Hematopoietic multipotent progenitor cell treated with erythropoietin and hydrocortisone succinate and interleukin-3 and kit ligand, for 6 days (in vitro differentiated cells): ENCODE measurements around the gene HAUS3.
"Not testable (repeated sequence)": the region's sequence is repeated elsewhere in the genome, so short reads cannot be mapped to it uniquely, and the experiment has no call there.

Experiments
- DNase-seq: peaks from one replicate; pipeline ENCODE4 v3.0.0-alpha.2; 2015

The HAUS3 gene

DNA sequence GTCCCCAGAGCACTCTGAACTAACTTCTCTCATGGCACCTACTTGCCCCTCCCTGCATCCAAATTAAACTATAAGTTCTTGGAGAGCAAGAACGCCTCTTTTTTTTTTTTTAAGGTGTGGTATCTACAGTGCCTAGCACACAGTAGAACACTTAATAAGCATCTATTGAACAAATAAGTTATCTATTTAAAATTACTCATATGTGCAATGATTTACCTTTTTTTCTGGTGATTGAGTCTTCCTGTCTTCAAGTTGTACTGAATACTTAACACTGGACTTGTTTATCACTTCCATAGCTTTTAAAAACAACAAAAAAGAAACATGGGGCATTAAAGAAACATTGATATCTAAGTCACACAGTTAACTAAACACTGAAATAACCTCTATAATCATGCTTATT is 29.1 kb downstream of the HAUS3 start:
- DNase-seq = no peak

DNA sequence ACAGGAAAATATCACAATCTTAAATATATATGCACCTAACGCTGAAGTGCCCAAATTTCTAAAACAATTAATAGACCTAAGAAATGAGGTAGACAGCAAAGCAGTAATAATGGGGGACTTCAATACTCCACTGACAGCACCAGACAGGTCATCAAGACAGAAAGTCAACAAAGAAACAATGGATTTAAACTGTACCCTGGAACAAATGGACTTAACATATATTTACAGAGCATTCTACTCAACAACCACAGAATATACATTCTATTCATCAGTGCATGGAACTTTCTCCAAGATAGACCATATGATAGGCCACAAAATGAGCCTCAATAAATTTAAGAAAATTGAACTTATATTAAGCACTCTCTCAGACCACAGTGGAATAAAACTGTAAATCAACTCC is 39.1 kb downstream of the HAUS3 start:
- DNase-seq = not testable (repeated sequence)

DNA sequence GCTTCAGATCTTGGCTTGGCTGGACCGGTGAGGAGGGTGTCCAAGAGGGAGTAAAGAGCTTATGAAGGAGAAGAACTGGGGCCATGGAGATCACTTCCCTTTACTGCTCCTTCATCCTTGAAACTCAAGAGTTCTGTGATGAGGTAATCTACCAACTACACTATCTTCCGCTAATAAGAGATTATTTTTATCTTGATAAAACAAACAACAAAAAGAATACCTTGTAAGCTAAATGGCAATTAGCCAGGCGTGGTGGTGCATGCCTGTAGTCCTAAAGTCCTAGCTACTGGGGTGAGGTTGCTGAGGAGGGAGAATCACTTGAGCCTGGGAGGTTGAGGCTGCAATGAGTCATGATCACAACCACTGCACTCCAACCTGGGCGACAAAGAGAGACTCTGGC is 47.4 kb downstream of the HAUS3 start:
- no peak for DNase-seq

DNA sequence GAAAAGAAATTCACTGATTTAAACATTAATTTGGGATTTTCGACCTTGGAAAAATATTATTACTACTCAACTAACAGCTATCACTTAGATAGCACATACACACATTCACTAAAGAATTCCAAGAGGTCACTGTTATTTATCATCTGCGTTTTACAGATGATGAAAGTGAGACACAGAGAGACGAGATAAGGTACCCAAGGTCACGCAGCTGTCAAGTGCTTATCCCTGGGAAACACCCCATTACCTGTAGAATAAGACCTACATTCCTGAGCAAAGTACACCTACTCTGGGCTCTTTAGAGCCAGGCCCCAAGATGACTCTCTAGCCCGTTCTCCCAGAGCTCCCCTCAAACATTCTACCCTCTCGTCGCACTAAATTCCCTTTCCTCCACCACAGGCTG is 48.6 kb downstream of the HAUS3 start:
- DNase-seq = no peak

DNA sequence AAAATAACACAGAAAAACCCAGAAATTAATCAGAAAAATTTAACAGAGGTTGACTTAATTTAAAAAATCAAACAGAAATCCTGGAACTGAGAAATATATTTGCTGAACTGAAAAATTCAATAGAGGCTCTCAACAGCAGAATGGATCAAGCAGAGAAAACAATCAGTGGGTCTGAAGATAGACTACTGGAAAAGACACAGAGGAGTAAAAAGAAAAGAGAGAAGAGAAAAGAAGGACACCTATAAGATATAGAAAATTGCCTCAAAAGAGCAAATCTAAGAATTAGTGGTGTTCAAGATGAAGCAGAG is 55.1 kb downstream of the HAUS3 start:
- no peak for DNase-seq

DNA sequence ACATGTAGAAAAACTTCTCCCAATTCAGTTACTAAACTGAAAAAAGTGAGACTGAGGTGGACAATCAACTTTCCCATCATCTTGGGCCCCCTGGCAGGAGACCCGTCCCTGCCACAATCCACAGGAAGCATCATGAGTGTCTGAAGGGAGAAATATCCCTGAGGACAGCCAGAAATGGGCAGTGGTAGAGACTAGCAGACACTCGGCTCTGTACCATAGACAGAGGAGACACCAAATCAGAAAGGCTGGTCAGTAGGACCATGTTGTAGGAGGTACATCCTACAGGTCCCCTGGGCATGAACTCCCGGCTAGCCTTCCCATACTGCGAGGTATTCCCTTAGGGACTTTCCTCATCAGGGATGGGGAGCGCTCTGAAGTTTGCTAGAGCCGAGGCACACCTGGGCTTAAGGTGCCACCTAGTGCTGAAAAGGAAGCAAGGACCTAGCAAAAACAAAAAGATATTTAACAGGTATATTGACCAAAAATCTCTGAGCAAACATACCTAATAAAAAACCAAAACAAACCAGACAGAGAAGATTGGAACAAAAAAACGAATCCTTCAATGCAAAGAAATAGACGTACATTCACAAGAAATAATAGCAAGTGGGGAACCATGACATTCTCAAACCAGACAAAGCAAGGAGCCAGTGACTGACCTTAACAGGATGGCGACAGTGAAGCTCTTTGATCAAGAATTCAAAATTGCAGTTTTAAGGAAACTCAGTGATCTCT is 55.6 kb downstream of the HAUS3 start:
- DNase-seq = no peak

DNA sequence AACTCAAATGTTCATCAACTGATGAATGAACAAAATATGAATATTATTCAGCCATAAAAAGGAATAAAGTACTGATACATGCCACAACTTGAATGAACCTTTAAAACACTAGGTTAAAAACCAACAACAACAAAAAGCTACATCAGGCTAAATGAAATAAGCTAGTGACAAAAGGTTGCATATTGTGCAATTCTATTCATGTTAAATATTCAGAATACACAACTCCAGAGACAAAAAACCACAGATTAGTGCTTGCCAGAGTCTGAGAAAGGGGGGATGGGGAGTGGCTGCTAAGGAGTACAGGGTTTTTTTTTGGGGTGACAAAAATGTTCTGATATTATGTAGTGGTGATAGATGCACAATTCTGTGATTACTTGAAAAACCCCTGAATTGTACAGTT is 58.5 kb downstream of the HAUS3 start:
- no peak for DNase-seq

DNA sequence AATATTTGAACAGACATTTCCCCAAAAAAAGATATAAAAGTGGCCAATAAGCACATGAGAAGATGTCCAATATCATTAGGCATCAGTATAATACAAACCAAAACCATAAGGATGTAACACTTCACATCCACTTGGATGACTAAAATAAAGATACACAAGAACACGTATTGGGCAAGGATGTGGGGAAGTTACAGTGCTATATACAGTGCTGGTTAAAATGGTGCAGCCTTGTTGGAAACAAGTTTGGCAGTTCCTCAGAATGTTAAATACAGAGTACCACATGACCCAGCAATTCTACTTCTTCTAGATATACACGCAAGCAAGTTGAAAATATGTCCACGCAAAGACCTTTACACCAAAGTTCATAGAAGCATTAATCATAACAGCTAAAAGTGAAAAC is 58.9 kb downstream of the HAUS3 start:
- no peak for DNase-seq

DNA sequence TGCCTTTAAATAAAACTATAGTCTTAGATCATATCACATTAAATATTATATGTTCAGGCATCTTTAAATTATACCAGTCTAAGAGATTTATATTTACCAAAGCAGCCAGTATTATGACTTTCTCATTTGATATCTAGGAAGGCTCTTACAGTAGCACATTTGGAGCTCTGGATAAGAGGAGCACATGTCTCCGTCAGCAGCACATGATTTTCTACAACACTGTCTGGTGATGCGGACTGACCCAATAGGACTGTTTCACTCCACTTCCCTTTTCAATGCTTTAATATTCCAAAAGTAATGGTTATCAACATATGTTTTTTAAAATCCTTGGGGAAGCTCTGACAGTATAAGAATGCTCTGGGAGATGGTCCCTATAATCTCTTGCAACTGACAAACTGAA is 61.5 kb downstream of the HAUS3 start:
- no peak for DNase-seq

DNA sequence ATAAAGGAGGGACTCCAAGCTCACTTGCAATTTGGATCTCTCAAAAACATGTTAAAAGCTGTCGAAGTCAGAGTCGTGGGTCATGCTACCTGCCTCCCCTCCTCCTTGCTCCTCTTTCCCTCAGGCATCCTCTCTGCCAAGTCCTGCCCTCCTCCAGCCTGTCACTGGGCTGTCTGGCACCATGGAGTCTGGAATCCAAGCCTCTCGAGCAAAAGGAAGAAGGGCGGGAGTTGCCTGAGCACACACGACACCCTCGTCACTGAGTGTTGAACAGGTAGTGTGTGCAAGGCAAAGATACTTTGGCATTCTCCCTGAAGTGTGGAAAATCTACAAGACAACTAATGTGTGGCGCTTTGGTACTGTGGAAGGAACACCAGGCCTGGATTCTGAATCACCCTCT is 62.2 kb downstream of the HAUS3 start:
- DNase-seq = no peak

DNA sequence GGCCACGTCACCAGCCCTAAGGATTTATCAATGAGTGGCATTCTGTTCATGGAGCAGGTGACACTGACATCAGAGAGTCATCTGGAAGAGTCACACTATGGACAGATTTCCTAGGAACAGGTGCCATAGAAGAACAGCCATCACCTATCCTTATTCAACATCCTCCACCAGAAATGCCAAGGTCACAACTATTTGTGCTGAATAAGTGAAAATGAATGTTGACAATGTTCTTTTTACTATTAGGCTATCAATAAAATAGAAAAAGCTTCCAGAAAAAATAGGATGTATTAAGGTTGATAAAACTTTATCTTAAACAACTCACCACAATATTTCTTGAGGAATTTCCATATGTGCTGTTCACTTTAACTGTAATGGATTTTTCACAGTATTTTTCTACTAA is 62.9 kb downstream of the HAUS3 start:
- DNase-seq = no peak
